SK-N-SH (cell line): Measurements from ENCODE around the gene RAP1GAP.

ENCODE experiments used
- ELF1 ChIP-seq: IDR thresholded peaks from 2 replicates; pipeline ENCODE4 v1.4.0; 2012
- EP300 ChIP-seq, 2 experiments: IDR thresholded peaks; 2 replicates each; pipeline versions ENCODE4 v1.4.0 to v1.6.1; 2012; ENCODE audit warnings: borderline replicate concordance in 1 of 2, low read depth in 1 of 2, low read length in 1 of 2
- EZH2phosphoT487 ChIP-seq: fragments of 200-600 bp; sonication (generic); IDR thresholded peaks from 2 replicates; pipeline ENCODE4 v1.6.1; 2017; ENCODE audit warnings: low read depth, mixed run types, mild to moderate bottlenecking, antibody characterized with exemption, moderate library complexity, borderline replicate concordance
- FOXM1 ChIP-seq: IDR thresholded peaks from 2 replicates; pipeline ENCODE4 v1.4.0; 2012; ENCODE audit warnings: low read depth, mild to moderate bottlenecking
- GABPA ChIP-seq: IDR thresholded peaks from 2 replicates; pipeline ENCODE4 v1.4.0; 2012; ENCODE audit warnings: low read depth, mild to moderate bottlenecking
- JUND ChIP-seq: IDR thresholded peaks from 2 replicates; pipeline ENCODE4 v1.4.0; 2012
- NFIC ChIP-seq: IDR thresholded peaks from 2 replicates; pipeline ENCODE4 v1.4.0; 2012; ENCODE audit warnings: borderline replicate concordance
- POLR2AphosphoS5 ChIP-seq: IDR thresholded peaks from 2 replicates; pipeline ENCODE4 v1.6.1; 2012; ENCODE audit warnings: low read depth, low read length
- RAD21 ChIP-seq: IDR thresholded peaks from 2 replicates; pipeline ENCODE4 v1.6.1; 2012; ENCODE audit warnings: mild to moderate bottlenecking, low read length
- RFX5 ChIP-seq: IDR thresholded peaks from 2 replicates; pipeline ENCODE4 v1.6.1; 2012; ENCODE audit warnings: mild to moderate bottlenecking, improper control_type of control experiment, low read length
- SMC3 ChIP-seq: IDR thresholded peaks from 2 replicates; pipeline ENCODE4 v1.6.1; 2012; ENCODE audit warnings: low read depth, low read length, improper control_type of control experiment
- TF ChIP-seq, protein P1 (sequence below): fragments of 200-600 bp; sonication (generic); IDR thresholded peaks from 2 replicates; pipeline ENCODE4 v1.6.1; 2017; ENCODE audit warnings: antibody characterized with exemption, mild to moderate bottlenecking, moderate library complexity
- TF ChIP-seq, protein P2 (sequence below): IDR thresholded peaks from 2 replicates; pipeline ENCODE4 v1.4.0; 2012; ENCODE audit warnings: low read depth
- TF ChIP-seq, protein P3 (sequence below): IDR thresholded peaks from 2 replicates; pipeline ENCODE4; 2012

DNA sequence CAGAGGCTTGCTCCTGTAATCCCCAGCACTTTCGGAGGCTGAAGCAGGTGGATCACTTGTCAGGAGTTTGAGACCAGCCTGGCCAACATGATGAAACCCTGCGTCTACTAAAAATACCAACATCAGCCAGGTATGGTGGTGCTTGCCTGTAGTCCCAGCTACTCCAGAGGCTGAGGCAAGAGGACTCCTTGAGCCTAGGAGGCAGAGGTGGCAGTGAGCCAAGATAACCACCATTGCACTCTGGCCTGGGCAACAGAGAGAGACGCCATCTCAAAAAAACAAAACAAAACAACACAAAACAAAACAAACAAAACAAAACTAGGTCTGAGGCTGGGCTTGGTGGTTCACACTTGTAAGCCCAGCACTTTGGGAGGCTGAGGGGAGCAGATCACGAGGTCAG is 38.7 kb upstream of the RAP1GAP start:
- TF ChIP-seq, protein P1, sequence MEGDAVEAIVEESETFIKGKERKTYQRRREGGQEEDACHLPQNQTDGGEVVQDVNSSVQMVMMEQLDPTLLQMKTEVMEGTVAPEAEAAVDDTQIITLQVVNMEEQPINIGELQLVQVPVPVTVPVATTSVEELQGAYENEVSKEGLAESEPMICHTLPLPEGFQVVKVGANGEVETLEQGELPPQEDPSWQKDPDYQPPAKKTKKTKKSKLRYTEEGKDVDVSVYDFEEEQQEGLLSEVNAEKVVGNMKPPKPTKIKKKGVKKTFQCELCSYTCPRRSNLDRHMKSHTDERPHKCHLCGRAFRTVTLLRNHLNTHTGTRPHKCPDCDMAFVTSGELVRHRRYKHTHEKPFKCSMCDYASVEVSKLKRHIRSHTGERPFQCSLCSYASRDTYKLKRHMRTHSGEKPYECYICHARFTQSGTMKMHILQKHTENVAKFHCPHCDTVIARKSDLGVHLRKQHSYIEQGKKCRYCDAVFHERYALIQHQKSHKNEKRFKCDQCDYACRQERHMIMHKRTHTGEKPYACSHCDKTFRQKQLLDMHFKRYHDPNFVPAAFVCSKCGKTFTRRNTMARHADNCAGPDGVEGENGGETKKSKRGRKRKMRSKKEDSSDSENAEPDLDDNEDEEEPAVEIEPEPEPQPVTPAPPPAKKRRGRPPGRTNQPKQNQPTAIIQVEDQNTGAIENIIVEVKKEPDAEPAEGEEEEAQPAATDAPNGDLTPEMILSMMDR, result no peak
- TF ChIP-seq, protein P2, sequence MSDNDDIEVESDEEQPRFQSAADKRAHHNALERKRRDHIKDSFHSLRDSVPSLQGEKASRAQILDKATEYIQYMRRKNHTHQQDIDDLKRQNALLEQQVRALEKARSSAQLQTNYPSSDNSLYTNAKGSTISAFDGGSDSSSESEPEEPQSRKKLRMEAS, result no peak
- TF ChIP-seq RAD21 (no peak), JUND (no peak), RFX5 (no peak), POLR2AphosphoS5 (no peak), EZH2phosphoT487 (no peak), ELF1 (no peak), NFIC (no peak), SMC3 (no peak), FOXM1 (no peak), GABPA (no peak), EP300 (IDR thresholded peaks at IDR 0.05; ENCODE audit: borderline replicate concordance in 1 of 2, low read depth in 1 of 2, low read length in 1 of 2) (no peak)
- TF ChIP-seq, protein P3, sequence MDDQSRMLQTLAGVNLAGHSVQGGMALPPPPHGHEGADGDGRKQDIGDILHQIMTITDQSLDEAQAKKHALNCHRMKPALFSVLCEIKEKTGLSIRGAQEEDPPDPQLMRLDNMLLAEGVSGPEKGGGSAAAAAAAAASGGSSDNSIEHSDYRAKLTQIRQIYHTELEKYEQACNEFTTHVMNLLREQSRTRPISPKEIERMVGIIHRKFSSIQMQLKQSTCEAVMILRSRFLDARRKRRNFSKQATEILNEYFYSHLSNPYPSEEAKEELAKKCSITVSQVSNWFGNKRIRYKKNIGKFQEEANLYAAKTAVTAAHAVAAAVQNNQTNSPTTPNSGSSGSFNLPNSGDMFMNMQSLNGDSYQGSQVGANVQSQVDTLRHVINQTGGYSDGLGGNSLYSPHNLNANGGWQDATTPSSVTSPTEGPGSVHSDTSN, result no peak
